ENCODE results near the gene NEU2. TPM values are rescaled to one million over a fixed set of nuclear protein-coding genes. Genes with fewer than 3 reads are reported as not detected.

The NEU2 gene
- total and polyA plus RNA-seq, 2 of the 13 experiments (the other 11 are each of a cell fraction or from before 2014, with no cell fraction given): not detected

GRCh38 chr2:233079953-233080835 lies 47.7 kb downstream of the NEU2 start:
- DNase-seq (ENCODE audit: low spot score): no peak
- H3K9ac ChIP-seq (ENCODE audit: insufficient read depth, low read depth, low read length): no peak overlapping the region
- no peaks in the 10 kb centered on the region for H4K20me1 ChIP-seq (ENCODE audit: insufficient read depth, low read length)
- no TSS peak for BruUV-seq (replicated peaks)
- H3K27ac ChIP-seq (ENCODE audit: extremely low read length, insufficient read depth, low read length): no peak overlapping the region
- no peak overlapping the region for H2AFZ ChIP-seq (ENCODE audit: low read length)
- H3K4me2 ChIP-seq (ENCODE audit: low read depth, low read length): no peak overlapping the region
- ATAC-seq: no peak
- no peaks in the 10 kb centered on the region for H3K9me3 ChIP-seq (ENCODE audit: low read length)
- peaks cover 31% of the 10 kb centered on the region for H3K4me1 ChIP-seq (ENCODE audit: insufficient read depth, low read length)
- H3K27me3 ChIP-seq (ENCODE audit: control insufficient read depth in 1 of 2, insufficient read depth in 2 of 2, low read length in 2 of 2): no peaks in the 10 kb centered on the region
- CTCF ChIA-PET (ENCODE audit: low intra/inter-chr PET ratio, low total read pairs): no interaction called here
- no peak for TF ChIP-seq KAT7 (CRISPR knock-in tag; IDR thresholded peaks at IDR 0.05; ENCODE audit: borderline replicate concordance)
- TF ChIP-seq ZNF34 (CRISPR knock-in tag; IDR thresholded peaks at IDR 0.05; ENCODE audit: borderline replicate concordance): no peak
- no peak for TF ChIP-seq HDAC2 (CRISPR knock-in tag; IDR thresholded peaks at IDR 0.05)
- TF ChIP-seq TBX2 (CRISPR knock-in tag; IDR thresholded peaks at IDR 0.05; ENCODE audit: borderline replicate concordance): no peak
- no peak for TF ChIP-seq CCAR2 (optimal IDR thresholded peaks at IDR 0.05; ENCODE audit: low read depth, low read length)
- TF ChIP-seq ZNF275 (CRISPR knock-in tag; IDR thresholded peaks at IDR 0.05; ENCODE audit: borderline replicate concordance): no peak
- no peak for TF ChIP-seq ZSCAN21 (CRISPR knock-in tag; IDR thresholded peaks at IDR 0.05; ENCODE audit: borderline replicate concordance)
- TF ChIP-seq NFKBIZ (CRISPR knock-in tag; IDR thresholded peaks at IDR 0.05): no peak
- TF ChIP-seq ZNF563 (CRISPR knock-in tag; IDR thresholded peaks at IDR 0.05): no peak
- TF ChIP-seq ZNF253 (CRISPR knock-in tag; IDR thresholded peaks at IDR 0.05; ENCODE audit: borderline replicate concordance): no peak
- TF ChIP-seq ZNF274 (CRISPR knock-in tag; IDR thresholded peaks at IDR 0.05): no peak
- TF ChIP-seq ZNF280B (CRISPR knock-in tag; IDR thresholded peaks at IDR 0.05; ENCODE audit: borderline replicate concordance): no peak
- no peak for TF ChIP-seq ZNF503 (CRISPR knock-in tag; IDR thresholded peaks at IDR 0.05)
- TF ChIP-seq ZNF605 (CRISPR knock-in tag; IDR thresholded peaks at IDR 0.05): no peak
- no peak overlapping the region for H3K4me3 ChIP-seq (replicated peaks in 1 of 3; ENCODE audit: insufficient read depth in 1 of 3, low read depth in 2 of 3, low read length in 3 of 3)
- intact Hi-C loops (cut with micrococcal nuclease; ENCODE audit: unreplicated experiment): no loop called here
- in situ Hi-C loops (cut with HindIII; ENCODE audit: extremely low pct_ligation_motif_present, low pct_unique_long_range_greater_than_20kb): no loop called here
- 94% methylated on average over 20 of the region's 20 CpGs for WGBS (ENCODE audit: low lambda C conversion rate)
- no peak for FAIRE-seq
- POLR2A ChIA-PET: no interaction called here
- H3K79me2 ChIP-seq (ENCODE audit: insufficient read depth, low read length): no peaks in the 10 kb centered on the region
- peaks cover 1 to 18% of the 10 kb centered on the region in 2 experiments; a peak in 2 of 5 replicates for H3K36me3 ChIP-seq (replicated peaks in 1 of 2; ENCODE audit: control insufficient read depth in 1 of 2, insufficient read depth in 2 of 2, low read length in 2 of 2)

Measured in HepG2 (cell line).